Caki2 (cell line): Measurements from ENCODE around the gene SFTPD. TPM values are rescaled to one million over a fixed set of nuclear protein-coding genes. Genes with fewer than 3 reads are reported as not detected.
"Not testable (repeated sequence)": the region's sequence is repeated elsewhere in the genome, so short reads cannot be mapped to it uniquely, and the experiment has no call there.

ENCODE experiments used
- DNase-seq: peaks from one replicate; pipeline ENCODE4 v3.0.0-alpha.2; 2015; ENCODE audit warnings: low read depth
- in situ Hi-C: cut with HindIII; loops from 2 replicates; pipeline ENCODE4 v1.10.0; 2016; ENCODE audit warnings: low sequenced_read_pairs, low pct_unique_long_range_greater_than_20kb, mixed read lengths
- total RNA-seq: library from RNA; depleted of rRNA; stranded (reverse); fragments of >200 nt; shearing (Covaris generic); gene quantifications from 2 replicates; pipeline ENCODE4 v1.2.3, GENCODE V29; 2014; ENCODE audit warnings: low replicate concordance

Gene SFTPD
- total RNA-seq, 1 experiment from 2014 or later = 2.8 TPM

- in situ Hi-C loops = no loop called here
- no peak for DNase-seq
Measured at GRCh38 chr10:79932307-79932706, 16.6 kb downstream of the SFTPD start.

GRCh38 chr10:79930751-79931150, 18.2 kb downstream of the SFTPD start:
- in situ Hi-C loops = no loop called here
- DNase-seq = no peak

DNA sequence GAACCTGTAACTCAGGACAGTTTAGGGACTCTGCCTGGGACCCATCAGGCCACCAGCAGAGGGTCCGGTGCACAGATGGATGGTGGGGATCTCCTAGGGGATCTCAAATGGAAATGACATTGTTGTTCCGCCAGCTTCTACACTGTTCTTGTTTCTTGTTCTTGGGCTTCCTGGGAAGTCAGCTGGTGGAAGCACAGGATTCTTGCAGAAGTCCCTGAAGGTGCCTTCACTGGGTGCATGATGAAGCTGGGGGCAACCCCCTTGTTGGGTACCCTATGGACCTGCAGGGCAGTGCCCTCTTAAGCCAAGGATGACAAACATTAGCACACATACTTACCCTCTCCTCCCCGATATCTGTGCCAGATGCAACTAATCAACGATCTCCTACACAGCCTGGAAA, 18.6 kb downstream of the SFTPD start:
- in situ Hi-C loops = no loop called here
- no peak for DNase-seq

DNA sequence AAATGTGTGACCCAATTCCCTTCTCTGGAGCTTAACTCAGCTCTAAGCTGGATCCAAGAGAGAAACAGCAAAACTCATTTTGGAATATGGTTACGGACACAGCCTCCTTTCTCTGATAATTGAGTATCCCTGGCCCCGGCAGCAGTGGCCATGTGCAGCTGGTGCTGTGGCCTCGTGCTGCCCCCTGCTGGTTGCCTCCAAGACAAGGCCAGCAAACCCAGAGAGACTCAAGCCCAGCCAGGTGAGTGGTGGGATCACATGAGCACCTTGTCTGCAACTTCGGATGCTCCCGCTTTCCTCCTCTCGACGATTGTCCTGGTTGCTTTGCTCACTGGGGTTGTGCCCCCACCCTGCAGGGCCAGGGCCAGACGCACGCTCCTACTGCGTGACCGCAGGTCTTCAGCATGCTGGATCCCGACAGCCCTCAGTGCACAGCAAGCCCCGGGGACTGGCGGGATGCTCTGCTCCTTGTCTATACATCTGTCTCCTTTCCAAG, 19.4 kb downstream of the SFTPD start:
- in situ Hi-C loops = no loop called here
- peak; percentile 32 for DNase-seq

- DNase-seq = no peak
Measured at GRCh38 chr10:79928028-79928583, 20.8 kb downstream of the SFTPD start.

DNA sequence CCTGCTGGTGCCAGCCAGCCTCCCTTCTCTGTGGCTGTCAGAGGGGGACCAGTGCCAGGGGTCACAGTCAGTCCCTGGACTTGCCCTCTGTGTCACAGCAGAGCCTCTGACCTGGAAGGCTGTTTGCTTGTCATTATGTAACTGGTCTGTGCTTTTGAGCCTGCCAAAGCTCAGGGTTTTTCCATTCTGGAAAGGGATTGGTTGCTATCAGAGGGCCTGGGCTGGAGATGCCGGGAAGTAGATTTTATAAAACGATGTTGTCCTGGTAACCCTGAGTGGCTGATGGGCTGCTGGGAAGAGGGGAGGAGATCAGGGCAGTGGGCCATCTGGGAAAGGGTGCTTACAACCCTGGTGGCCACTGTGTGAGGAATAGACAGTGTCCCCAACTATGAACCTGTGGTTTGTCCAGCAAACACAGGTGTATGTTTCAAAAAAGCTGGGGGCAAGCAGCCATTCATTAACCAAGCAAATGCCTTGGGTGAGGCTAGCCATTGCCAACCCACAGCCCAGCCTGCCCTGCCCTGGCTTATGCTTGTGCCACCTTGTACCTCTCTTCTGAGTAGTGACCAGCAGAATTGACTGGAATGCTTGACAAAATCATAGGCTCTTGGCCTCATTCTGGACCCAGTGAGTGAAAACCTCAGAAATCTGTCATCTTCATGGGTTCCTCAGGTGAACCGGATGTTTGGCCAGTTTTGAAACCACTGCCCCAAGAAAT, 21.6 kb downstream of the SFTPD start:
- in situ Hi-C loops = no loop called here
- DNase-seq = no peak

More at GRCh38 chr10:79928028-79928583, 20.8 kb downstream of the SFTPD start:
- in situ Hi-C loops = no loop called here

GRCh38 chr10:79926037-79926436, 22.9 kb downstream of the SFTPD start:
- in situ Hi-C loops = no loop called here

GRCh38 chr10:79925614-79926013, 23.3 kb downstream of the SFTPD start:
- DNase-seq = no peak
- in situ Hi-C loops = no loop called here

More at GRCh38 chr10:79926037-79926436, 22.9 kb downstream of the SFTPD start:
- no peak for DNase-seq

DNA sequence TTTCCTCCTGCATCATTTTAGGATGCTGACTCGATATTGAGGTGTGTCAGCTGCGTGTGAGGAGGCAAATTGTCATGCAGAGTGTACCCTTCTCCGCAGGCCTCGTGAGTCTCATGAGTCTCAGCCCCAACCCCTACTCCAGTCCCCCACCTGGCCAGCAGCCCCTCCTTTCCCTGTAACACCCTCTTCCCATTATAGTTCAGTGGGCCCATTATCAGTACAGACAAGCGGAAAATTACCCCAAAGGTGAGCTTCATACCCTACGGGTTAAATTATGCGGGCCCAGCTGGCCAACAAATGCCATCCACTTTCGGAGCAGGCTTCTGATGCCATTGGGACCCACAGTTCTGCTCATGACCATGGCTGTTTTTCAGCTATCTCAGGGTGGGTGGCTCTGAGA, 25.2 kb downstream of the SFTPD start:
- in situ Hi-C loops = no loop called here

GRCh38 chr10:79923145-79923544, 25.8 kb downstream of the SFTPD start:
- no peak for DNase-seq
- in situ Hi-C loops = no loop called here

More for the DNA sequence above, 25.2 kb downstream of the SFTPD start:
- no peak for DNase-seq

DNA sequence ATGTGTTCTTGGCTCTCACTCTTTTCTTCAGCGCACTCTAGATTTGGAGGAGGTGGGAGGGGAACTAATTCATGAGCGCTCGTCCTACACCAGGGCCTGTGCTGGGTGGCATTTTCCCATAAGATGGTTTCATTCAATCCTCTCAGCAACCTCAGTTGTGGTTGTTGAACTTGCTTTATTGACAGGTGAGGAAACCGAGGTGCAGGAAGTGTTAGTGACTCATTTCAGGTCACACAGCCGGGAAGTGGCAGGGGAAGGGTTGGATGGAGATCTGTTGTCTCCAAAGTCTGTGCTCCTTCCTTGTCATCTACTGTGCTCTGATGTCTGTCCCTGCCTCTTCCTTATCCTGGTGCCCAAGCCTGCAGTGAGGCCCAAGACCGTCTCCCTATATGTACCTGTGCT, 26.9 kb downstream of the SFTPD start:
- in situ Hi-C loops, DNase-seq: not testable (repeated sequence)

- in situ Hi-C loops, DNase-seq: not testable (repeated sequence)
Measured at GRCh38 chr10:79915838-79916237, 33.1 kb downstream of the SFTPD start.

GRCh38 chr10:79914512-79914911, 34.4 kb downstream of the SFTPD start:
- in situ Hi-C loops, DNase-seq: not testable (repeated sequence)

- no peak for DNase-seq
- in situ Hi-C loops = no loop called here
Measured at GRCh38 chr10:79910836-79911235, 38.1 kb downstream of the SFTPD start.

GRCh38 chr10:79910344-79910743, 38.6 kb downstream of the SFTPD start:
- in situ Hi-C loops = no loop called here
- DNase-seq = no peak

DNA sequence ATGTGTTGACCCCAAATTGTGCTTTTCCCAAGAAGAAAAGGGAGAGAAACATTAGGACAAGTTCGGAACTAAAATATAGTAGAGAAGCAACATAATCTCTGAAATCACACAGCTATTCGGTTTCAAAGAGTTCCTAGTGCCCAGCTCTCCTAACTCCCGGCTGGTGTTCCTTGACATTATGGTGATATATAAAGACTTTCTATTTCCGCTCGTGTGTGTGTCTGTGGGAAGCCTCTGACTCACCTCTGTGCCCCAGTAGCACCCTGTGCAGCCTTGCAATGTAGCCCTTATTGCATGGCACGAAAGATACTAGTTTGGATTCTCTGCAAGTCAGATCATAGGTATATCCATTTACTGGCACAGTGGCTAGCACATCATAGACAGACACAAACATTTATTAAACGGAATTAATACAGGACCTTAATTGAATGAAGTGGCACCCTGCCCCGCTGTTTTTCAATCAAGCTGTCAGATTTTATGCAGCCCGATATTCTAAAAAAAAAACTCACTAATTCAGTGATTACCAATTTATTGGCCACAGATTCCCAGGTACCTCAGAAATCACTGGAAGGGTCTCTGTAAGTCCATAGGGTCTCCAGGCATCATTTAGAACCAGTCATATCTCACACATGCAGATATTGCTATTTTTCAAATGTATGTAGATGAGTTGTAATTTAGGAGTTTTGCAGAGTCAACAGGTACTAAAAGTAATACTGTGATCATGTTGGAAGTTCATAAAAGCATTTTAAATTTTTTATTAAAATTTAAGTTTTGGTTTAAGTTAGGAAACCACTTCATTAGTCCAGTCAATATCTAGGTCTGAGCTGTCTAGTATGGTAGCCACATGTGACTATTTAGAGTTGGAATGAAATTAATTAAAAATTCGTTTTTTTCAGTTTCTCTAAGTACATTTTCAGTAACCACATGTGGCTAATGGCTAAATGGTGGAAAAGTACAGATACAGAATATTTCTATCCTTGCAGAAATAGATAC, 43.3 kb downstream of the SFTPD start:
- in situ Hi-C loops = no loop called here
- peak; percentile 44 for DNase-seq

DNA sequence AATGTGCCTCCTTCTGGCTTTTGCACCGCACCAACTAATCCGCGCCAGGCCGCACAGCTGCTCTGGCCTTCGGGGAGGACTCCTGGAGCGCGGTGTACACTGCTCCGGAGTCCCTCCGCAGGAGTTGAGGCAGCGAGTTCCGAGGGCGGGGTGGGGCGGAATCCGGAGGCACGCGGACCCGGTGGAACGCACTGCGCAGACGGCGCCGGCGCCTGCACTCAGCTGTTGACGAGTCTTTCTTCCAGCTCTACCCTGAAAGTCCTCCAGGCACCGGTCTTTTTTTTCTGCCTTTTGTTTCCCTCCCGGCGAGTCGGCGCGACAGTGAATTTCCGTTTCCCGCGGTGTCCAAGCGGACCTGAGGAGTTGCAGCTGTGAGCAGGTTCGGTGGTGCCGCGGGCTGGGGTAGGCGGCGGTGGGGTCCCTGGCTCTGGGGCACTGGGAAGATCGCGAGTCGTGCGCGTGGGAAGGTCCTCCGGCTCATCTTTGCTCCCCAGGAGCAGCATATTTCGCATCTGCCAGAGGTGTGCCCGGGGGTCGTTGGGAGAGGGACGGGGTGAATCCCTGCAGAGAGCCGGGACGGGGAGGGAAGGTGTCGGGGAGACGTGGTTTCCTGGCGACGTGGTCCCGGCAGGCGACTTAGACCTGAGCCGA, 44.1 kb downstream of the SFTPD start:
- in situ Hi-C loops = no loop called here
- peak; percentile 54 for DNase-seq

DNA sequence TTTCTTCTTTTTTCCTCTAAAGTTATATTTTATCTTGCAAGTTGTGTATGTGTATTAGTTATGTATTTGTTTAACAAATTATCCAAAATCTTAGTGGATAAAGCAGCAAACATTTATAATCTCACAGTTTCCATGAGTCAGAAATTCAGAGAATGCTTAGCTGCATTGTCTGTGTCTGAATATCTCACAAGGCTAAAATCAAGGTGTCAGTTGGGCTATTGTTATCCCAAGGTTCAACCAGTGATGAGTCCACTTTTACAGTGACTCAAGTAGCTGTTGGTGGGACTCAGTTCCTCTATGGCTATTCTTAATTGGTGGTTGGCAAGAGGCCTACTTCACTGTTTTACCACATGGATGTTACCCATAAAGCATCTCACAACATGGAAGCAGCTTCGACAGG, 47.3 kb downstream of the SFTPD start:
- DNase-seq, in situ Hi-C loops: not testable (repeated sequence)
